GM19324 (cell line): ENCODE results near the gene CCN2.
"Not testable (repeated sequence)": the region's sequence is repeated elsewhere in the genome, so short reads cannot be mapped to it uniquely, and the experiment has no call there.

Experiments used
- ATAC-seq: cut with Tn5 transposase; IDR thresholded peaks from one replicate; pipeline ENCODE4 v1.9.1; 2021; ENCODE audit warnings: mild to moderate bottlenecking, moderate library complexity; ENCODE audit not compliant: unreplicated experiment, low FRiP score

The CCN2 gene

GRCh38 chr6:131914967-131915751 lies 36.0 kb downstream of the CCN2 start:
- ATAC-seq = peak; percentile 82

GRCh38 chr6:131914234-131914633 lies 36.9 kb downstream of the CCN2 start:
- no peak for ATAC-seq

GRCh38 chr6:131911951-131912350 lies 39.2 kb downstream of the CCN2 start:
- no peak for ATAC-seq

GRCh38 chr6:131910956-131911355 lies 40.2 kb downstream of the CCN2 start:
- no peak for ATAC-seq

GRCh38 chr6:131910219-131910589 lies 41.0 kb downstream of the CCN2 start:
- no peak for ATAC-seq

- peak; percentile 99 for ATAC-seq
These were observed 41.6 kb downstream of the CCN2 start for GRCh38 chr6:131909408-131910218.

GRCh38 chr6:131908787-131909186 lies 42.4 kb downstream of the CCN2 start:
- ATAC-seq = not testable (repeated sequence)

GRCh38 chr6:131903734-131904133 lies 47.4 kb downstream of the CCN2 start:
- not testable (repeated sequence) for ATAC-seq

GRCh38 chr6:131901326-131901873 lies 49.8 kb downstream of the CCN2 start:
- not testable (repeated sequence) for ATAC-seq

- no peak for ATAC-seq
These were observed 50.9 kb downstream of the CCN2 start for GRCh38 chr6:131900231-131900630.

- ATAC-seq = no peak
These were observed 52.5 kb downstream of the CCN2 start for GRCh38 chr6:131898718-131899117.
